ENCODE data around the gene MAD2L2.

MAD2L2 gene

GRCh38 chr1:11704691-11705475 is 23.9 kb upstream of the MAD2L2 start:
- no peak for DNase-seq (ENCODE audit: low read depth)

- DNase-seq (ENCODE audit: low read depth), result no peak
Measured at GRCh38 chr1:11704194-11704529, 23.2 kb upstream of the MAD2L2 start.

- DNase-seq (ENCODE audit: low read depth), result no peak
Measured at GRCh38 chr1:11703357-11704193, 22.6 kb upstream of the MAD2L2 start.

- DNase-seq (ENCODE audit: low read depth), result no peak
Measured at GRCh38 chr1:11701981-11702803, 21.2 kb upstream of the MAD2L2 start.

GRCh38 chr1:11701551-11701961 is 20.6 kb upstream of the MAD2L2 start:
- no peak for DNase-seq (ENCODE audit: low read depth)

- DNase-seq (ENCODE audit: low read depth), result no peak
Measured at GRCh38 chr1:11700601-11701467, 19.9 kb upstream of the MAD2L2 start.

- no peak for DNase-seq (ENCODE audit: low read depth)
Measured at GRCh38 chr1:11697893-11698210, 16.9 kb upstream of the MAD2L2 start.

- DNase-seq (ENCODE audit: low read depth), result no peak
Measured at GRCh38 chr1:11697188-11697892, 16.4 kb upstream of the MAD2L2 start.

GRCh38 chr1:11695861-11696260 is 14.9 kb upstream of the MAD2L2 start:
- DNase-seq (ENCODE audit: low read depth), result no peak

- no peak for DNase-seq (ENCODE audit: low read depth)
Measured at GRCh38 chr1:11693917-11694316, 13.0 kb upstream of the MAD2L2 start.

GRCh38 chr1:11693024-11693590 is 12.2 kb upstream of the MAD2L2 start:
- DNase-seq (ENCODE audit: low read depth), result peak; percentile 19

GRCh38 chr1:11691928-11692711 is 11.2 kb upstream of the MAD2L2 start:
- DNase-seq (ENCODE audit: low read depth), result no peak

GRCh38 chr1:11691302-11691914 is 10.5 kb upstream of the MAD2L2 start, which contains the start of gene DRAXIN:
TSS of gene DRAXIN (plus strand) at chr1:11691710. CDS start at chr1:11706259, 14,549 bp downstream.
- DNase-seq (ENCODE audit: low read depth), result no peak

- DNase-seq (ENCODE audit: low read depth), result no peak
Measured at GRCh38 chr1:11690397-11691301, 9.7 kb upstream of the MAD2L2 start.

- no peak for DNase-seq (ENCODE audit: low read depth)
Measured at GRCh38 chr1:11688506-11688905, 7.6 kb upstream of the MAD2L2 start.

GRCh38 chr1:11685210-11685752 is 4.3 kb upstream of the MAD2L2 start:
- DNase-seq (ENCODE audit: low read depth), result no peak

GRCh38 chr1:11684070-11684469 is 3.1 kb upstream of the MAD2L2 start:
- DNase-seq (ENCODE audit: low read depth), result no peak

GRCh38 chr1:11682799-11683198 is 1.9 kb upstream of the MAD2L2 start:
- no peak for DNase-seq (ENCODE audit: low read depth)

Data from activated T-helper 9 cell treated with anti-CD3 and anti-CD28 coated beads, Interleukin-2, amount 50 U/mL, for 16 hours (primary cell).